Measurements from ENCODE around the gene L3MBTL4.
"Not testable (repeated sequence)": the region's sequence is repeated elsewhere in the genome, so short reads cannot be mapped to it uniquely, and the experiment has no call there.

Gene L3MBTL4

GRCh38 chr18:6072423-6072822 is 342.3 kb downstream of the L3MBTL4 start:
- H3K27ac ChIP-seq (ENCODE audit: low read length); H3K9me3 ChIP-seq (ENCODE audit: insufficient read depth, low read depth, low read length); H3K36me3 ChIP-seq (ENCODE audit: insufficient read depth, low read depth, low read length); H3K4me3 ChIP-seq (ENCODE audit: low read length); H3K27me3 ChIP-seq (ENCODE audit: insufficient read depth, low read length); H3K4me1 ChIP-seq (ENCODE audit: insufficient read depth, low read length); H3K9ac ChIP-seq (ENCODE audit: low read depth, low read length): not testable (repeated sequence)

- H3K4me1 ChIP-seq (ENCODE audit: insufficient read depth, low read length) = no peaks in the 10 kb centered on the region
These were observed 345.2 kb downstream of the L3MBTL4 start for GRCh38 chr18:6069539-6069938.

GRCh38 chr18:6069103-6069502 is 345.6 kb downstream of the L3MBTL4 start:
- Histone ChIP-seq H3K4me1 (ENCODE audit: insufficient read depth, low read length) (no peaks in the 10 kb centered on the region), H3K27me3 (ENCODE audit: insufficient read depth, low read length) (no peaks in the 10 kb centered on the region), H3K27ac (ENCODE audit: low read length) (no peak overlapping the region), H3K9me3 (ENCODE audit: insufficient read depth, low read depth, low read length) (no peaks in the 10 kb centered on the region), H3K9ac (ENCODE audit: low read depth, low read length) (no peak overlapping the region), H3K36me3 (ENCODE audit: insufficient read depth, low read depth, low read length) (no peaks in the 10 kb centered on the region), H3K4me3 (ENCODE audit: low read length) (no peak overlapping the region)

More at GRCh38 chr18:6069539-6069938, 345.2 kb downstream of the L3MBTL4 start:
- no peaks in the 10 kb centered on the region for H3K36me3 ChIP-seq (ENCODE audit: insufficient read depth, low read depth, low read length)
- H3K9ac ChIP-seq (ENCODE audit: low read depth, low read length) = no peak overlapping the region
- H3K27ac ChIP-seq (ENCODE audit: low read length) = no peak overlapping the region
- H3K4me3 ChIP-seq (ENCODE audit: low read length) = no peak overlapping the region
- no peaks in the 10 kb centered on the region for H3K9me3 ChIP-seq (ENCODE audit: insufficient read depth, low read depth, low read length)
- no peaks in the 10 kb centered on the region for H3K27me3 ChIP-seq (ENCODE audit: insufficient read depth, low read length)

- Histone ChIP-seq H3K4me1 (ENCODE audit: insufficient read depth, low read length) (peaks cover 14% of the 10 kb centered on the region), H3K36me3 (ENCODE audit: insufficient read depth, low read depth, low read length) (no peaks in the 10 kb centered on the region), H3K27ac (ENCODE audit: low read length) (no peak overlapping the region), H3K9ac (ENCODE audit: low read depth, low read length) (no peak overlapping the region), H3K27me3 (ENCODE audit: insufficient read depth, low read length) (no peaks in the 10 kb centered on the region), H3K4me3 (ENCODE audit: low read length) (no peak overlapping the region), H3K9me3 (ENCODE audit: insufficient read depth, low read depth, low read length) (no peaks in the 10 kb centered on the region)
These were observed 354.6 kb downstream of the L3MBTL4 start for GRCh38 chr18:6060149-6060548.

- H3K27ac ChIP-seq (ENCODE audit: low read length) = no peak overlapping the region
- no peak overlapping the region for H3K9ac ChIP-seq (ENCODE audit: low read depth, low read length)
- no peak overlapping the region for H3K4me3 ChIP-seq (ENCODE audit: low read length)
- no peaks in the 10 kb centered on the region for H3K9me3 ChIP-seq (ENCODE audit: insufficient read depth, low read depth, low read length)
- H3K27me3 ChIP-seq (ENCODE audit: insufficient read depth, low read length) = no peaks in the 10 kb centered on the region
- peaks cover 14% of the 10 kb centered on the region for H3K4me1 ChIP-seq (ENCODE audit: insufficient read depth, low read length)
- H3K36me3 ChIP-seq (ENCODE audit: insufficient read depth, low read depth, low read length) = no peaks in the 10 kb centered on the region
These were observed 355.2 kb downstream of the L3MBTL4 start for GRCh38 chr18:6059551-6059950.

GRCh38 chr18:6058941-6059340 is 355.8 kb downstream of the L3MBTL4 start:
- no peak overlapping the region for H3K9ac ChIP-seq (ENCODE audit: low read depth, low read length)
- H3K36me3 ChIP-seq (ENCODE audit: insufficient read depth, low read depth, low read length) = no peaks in the 10 kb centered on the region
- peaks cover 14% of the 10 kb centered on the region for H3K4me1 ChIP-seq (ENCODE audit: insufficient read depth, low read length)
- H3K27me3 ChIP-seq (ENCODE audit: insufficient read depth, low read length) = no peaks in the 10 kb centered on the region
- no peaks in the 10 kb centered on the region for H3K9me3 ChIP-seq (ENCODE audit: insufficient read depth, low read depth, low read length)
- H3K27ac ChIP-seq (ENCODE audit: low read length) = no peak overlapping the region
- no peak overlapping the region for H3K4me3 ChIP-seq (ENCODE audit: low read length)

GRCh38 chr18:6057604-6058003 is 357.1 kb downstream of the L3MBTL4 start:
- no peaks in the 10 kb centered on the region for H3K9me3 ChIP-seq (ENCODE audit: insufficient read depth, low read depth, low read length)
- no peaks in the 10 kb centered on the region for H3K36me3 ChIP-seq (ENCODE audit: insufficient read depth, low read depth, low read length)
- H3K4me1 ChIP-seq (ENCODE audit: insufficient read depth, low read length) = peaks cover 14% of the 10 kb centered on the region
- no peak overlapping the region for H3K9ac ChIP-seq (ENCODE audit: low read depth, low read length)
- H3K4me3 ChIP-seq (ENCODE audit: low read length) = no peak overlapping the region
- no peak overlapping the region for H3K27ac ChIP-seq (ENCODE audit: low read length)
- H3K27me3 ChIP-seq (ENCODE audit: insufficient read depth, low read length) = no peaks in the 10 kb centered on the region

GRCh38 chr18:6056171-6056910 is 358.4 kb downstream of the L3MBTL4 start:
- Histone ChIP-seq H3K27me3 (ENCODE audit: insufficient read depth, low read length) (no peaks in the 10 kb centered on the region), H3K4me3 (ENCODE audit: low read length) (no peak overlapping the region), H3K27ac (ENCODE audit: low read length) (no peak overlapping the region), H3K36me3 (ENCODE audit: insufficient read depth, low read depth, low read length) (no peaks in the 10 kb centered on the region), H3K4me1 (ENCODE audit: insufficient read depth, low read length) (peaks cover 14% of the 10 kb centered on the region), H3K9me3 (ENCODE audit: insufficient read depth, low read depth, low read length) (no peaks in the 10 kb centered on the region), H3K9ac (ENCODE audit: low read depth, low read length) (no peak overlapping the region)

GRCh38 chr18:6055711-6056110 is 359.0 kb downstream of the L3MBTL4 start:
- H3K27me3 ChIP-seq (ENCODE audit: insufficient read depth, low read length) = no peaks in the 10 kb centered on the region
- H3K36me3 ChIP-seq (ENCODE audit: insufficient read depth, low read depth, low read length) = no peaks in the 10 kb centered on the region
- H3K27ac ChIP-seq (ENCODE audit: low read length) = no peak overlapping the region
- no peaks in the 10 kb centered on the region for H3K9me3 ChIP-seq (ENCODE audit: insufficient read depth, low read depth, low read length)
- no peak overlapping the region for H3K9ac ChIP-seq (ENCODE audit: low read depth, low read length)
- peaks cover 14% of the 10 kb centered on the region for H3K4me1 ChIP-seq (ENCODE audit: insufficient read depth, low read length)
- H3K4me3 ChIP-seq (ENCODE audit: low read length) = no peak overlapping the region

GRCh38 chr18:6054256-6054842 is 360.4 kb downstream of the L3MBTL4 start:
- H3K27ac ChIP-seq (ENCODE audit: low read length) = no peak overlapping the region
- no peak overlapping the region for H3K4me3 ChIP-seq (ENCODE audit: low read length)
- no peaks in the 10 kb centered on the region for H3K27me3 ChIP-seq (ENCODE audit: insufficient read depth, low read length)
- peaks cover 14% of the 10 kb centered on the region for H3K4me1 ChIP-seq (ENCODE audit: insufficient read depth, low read length)
- H3K36me3 ChIP-seq (ENCODE audit: insufficient read depth, low read depth, low read length) = no peaks in the 10 kb centered on the region
- no peak overlapping the region for H3K9ac ChIP-seq (ENCODE audit: low read depth, low read length)
- no peaks in the 10 kb centered on the region for H3K9me3 ChIP-seq (ENCODE audit: insufficient read depth, low read depth, low read length)

- Histone ChIP-seq H3K9ac (ENCODE audit: low read depth, low read length) (no peak overlapping the region), H3K4me3 (ENCODE audit: low read length) (no peak overlapping the region), H3K9me3 (ENCODE audit: insufficient read depth, low read depth, low read length) (no peaks in the 10 kb centered on the region), H3K27me3 (ENCODE audit: insufficient read depth, low read length) (no peaks in the 10 kb centered on the region), H3K27ac (ENCODE audit: low read length) (no peak overlapping the region), H3K4me1 (ENCODE audit: insufficient read depth, low read length) (peaks cover 11% of the 10 kb centered on the region), H3K36me3 (ENCODE audit: insufficient read depth, low read depth, low read length) (no peaks in the 10 kb centered on the region)
These were observed 362.2 kb downstream of the L3MBTL4 start for GRCh38 chr18:6052449-6052913.

GRCh38 chr18:6047596-6047995 is 367.1 kb downstream of the L3MBTL4 start:
- not testable (repeated sequence) for H3K9ac ChIP-seq (ENCODE audit: low read depth, low read length); H3K9me3 ChIP-seq (ENCODE audit: insufficient read depth, low read depth, low read length); H3K27ac ChIP-seq (ENCODE audit: low read length); H3K4me3 ChIP-seq (ENCODE audit: low read length); H3K36me3 ChIP-seq (ENCODE audit: insufficient read depth, low read depth, low read length); H3K27me3 ChIP-seq (ENCODE audit: insufficient read depth, low read length); H3K4me1 ChIP-seq (ENCODE audit: insufficient read depth, low read length)

Data from iPS-20b (cell line).